DND-41 (cell line): ENCODE results near the gene RNF145.

Source experiments
- ATAC-seq: fragments of 200-7000 bp; cut with Tn5 transposase; 3 replicates; pipeline ENCODE4 v1.9.1; 2021; ENCODE audit warnings: low read depth; ENCODE audit not compliant: insufficient read depth
- DNase-seq: peaks from one replicate; pipeline ENCODE4 v3.0.0-alpha.2; 2020
- H2AFZ ChIP-seq: 2 replicates; pipeline ENCODE4 v1.6.0; 2012; ENCODE audit warnings: low read depth, low read length
- H3K27ac ChIP-seq: 2 replicates; pipeline ENCODE4 v1.5.1; 2012; ENCODE audit warnings: low read length, inconsistent platforms
- H3K27me3 ChIP-seq: fragments of 200-600 bp; sonication (generic); 2 replicates; pipeline ENCODE4 v1.6.0; 2012; ENCODE audit warnings: low read length, mild to moderate bottlenecking, inconsistent platforms; ENCODE audit not compliant: insufficient read depth, poor library complexity
- H3K36me3 ChIP-seq: 2 replicates; pipeline ENCODE4 v1.5.1; 2012; ENCODE audit warnings: low read length, inconsistent platforms; ENCODE audit not compliant: insufficient read depth
- H3K4me1 ChIP-seq: 2 replicates; pipeline ENCODE4 v1.5.1; 2012; ENCODE audit warnings: mild to moderate bottlenecking, low read length; ENCODE audit not compliant: insufficient read depth
- H3K4me2 ChIP-seq: 2 replicates; pipeline ENCODE4 v1.6.0; 2012; ENCODE audit warnings: mild to moderate bottlenecking, moderate library complexity, low read length, inconsistent platforms; ENCODE audit not compliant: insufficient read depth
- H3K4me3 ChIP-seq, 2 experiments: fragments of 200-600 bp in 1 of 2; shearing (Covaris generic) in 1 of 2; 2 replicates each; pipeline ENCODE4 v1.5.1; 2012 to 2016; ENCODE audit warnings: inconsistent platforms in 2 of 2, low read length in 2 of 2, mild to moderate bottlenecking in 2 of 2, low read depth in 1 of 2, moderate library complexity in 1 of 2
- H3K79me2 ChIP-seq: 2 replicates; pipeline ENCODE4 v1.6.0; 2012; ENCODE audit warnings: low read length, inconsistent platforms; ENCODE audit not compliant: insufficient read depth
- H3K9ac ChIP-seq: 2 replicates; pipeline ENCODE4 v1.6.0; 2012; ENCODE audit warnings: low read depth, mild to moderate bottlenecking, inconsistent platforms, low read length, moderate library complexity
- H3K9me3 ChIP-seq: 2 replicates; pipeline ENCODE4 v1.5.1; 2012; ENCODE audit warnings: low read length, moderate library complexity, mild to moderate bottlenecking, inconsistent platforms; ENCODE audit not compliant: insufficient read depth, severe bottlenecking
- H4K20me1 ChIP-seq: 2 replicates; pipeline ENCODE4 v1.6.0; 2012; ENCODE audit warnings: low read length; ENCODE audit not compliant: insufficient read depth
- EZH2 ChIP-seq: IDR thresholded peaks from 3 replicates; pipeline ENCODE4 v1.6.1; 2012; ENCODE audit warnings: borderline replicate concordance, low read depth, mild to moderate bottlenecking, moderate library complexity, low read length, inconsistent platforms; ENCODE audit not compliant: severe bottlenecking
- TF ChIP-seq, protein P1 (sequence below): IDR thresholded peaks from 2 replicates; pipeline ENCODE4 v1.5.1; 2012; ENCODE audit warnings: borderline replicate concordance, low read length, moderate library complexity, mild to moderate bottlenecking; ENCODE audit not compliant: poor library complexity, severe bottlenecking; ENCODE audit errors: extremely low read depth

Gene RNF145

DNA sequence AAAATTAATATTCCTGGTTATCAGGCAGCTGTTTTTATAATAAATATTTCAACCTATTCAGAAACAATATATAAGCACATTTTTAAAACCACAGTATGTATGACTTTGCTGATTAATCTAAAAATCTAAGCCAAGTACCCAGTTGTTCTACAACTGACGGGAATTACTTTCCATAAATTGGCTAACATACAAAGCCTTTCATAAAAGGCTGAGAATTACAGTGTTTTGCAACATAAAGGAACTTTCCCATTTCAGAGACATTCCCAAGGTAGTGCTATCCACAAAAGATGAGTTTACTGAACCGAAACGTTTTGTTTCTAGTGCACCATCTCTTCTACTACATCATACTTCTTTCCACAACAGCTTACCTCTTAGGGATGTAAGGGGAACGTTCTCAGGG, 7.2 kb downstream of the RNF145 start:
- ATAC-seq (no peak), DNase-seq (no peak)
- Histone ChIP-seq H4K20me1 (peaks cover 74% of the 10 kb centered on the region; the same call in 1 of the 2 replicates), H2AFZ (no peak overlapping the region), H3K4me2 (no peak overlapping the region), H3K4me1 (peaks cover 36% of the 10 kb centered on the region), H3K27me3 (no peaks in the 10 kb centered on the region), H3K9ac (no peak overlapping the region), H3K4me3 (no peak overlapping the region), H3K79me2 (peaks cover 100% of the 10 kb centered on the region), H3K36me3 (peaks cover 53% of the 10 kb centered on the region), H3K9me3 (no peaks in the 10 kb centered on the region), H3K27ac (no peak overlapping the region)
- TF ChIP-seq, protein P1, sequence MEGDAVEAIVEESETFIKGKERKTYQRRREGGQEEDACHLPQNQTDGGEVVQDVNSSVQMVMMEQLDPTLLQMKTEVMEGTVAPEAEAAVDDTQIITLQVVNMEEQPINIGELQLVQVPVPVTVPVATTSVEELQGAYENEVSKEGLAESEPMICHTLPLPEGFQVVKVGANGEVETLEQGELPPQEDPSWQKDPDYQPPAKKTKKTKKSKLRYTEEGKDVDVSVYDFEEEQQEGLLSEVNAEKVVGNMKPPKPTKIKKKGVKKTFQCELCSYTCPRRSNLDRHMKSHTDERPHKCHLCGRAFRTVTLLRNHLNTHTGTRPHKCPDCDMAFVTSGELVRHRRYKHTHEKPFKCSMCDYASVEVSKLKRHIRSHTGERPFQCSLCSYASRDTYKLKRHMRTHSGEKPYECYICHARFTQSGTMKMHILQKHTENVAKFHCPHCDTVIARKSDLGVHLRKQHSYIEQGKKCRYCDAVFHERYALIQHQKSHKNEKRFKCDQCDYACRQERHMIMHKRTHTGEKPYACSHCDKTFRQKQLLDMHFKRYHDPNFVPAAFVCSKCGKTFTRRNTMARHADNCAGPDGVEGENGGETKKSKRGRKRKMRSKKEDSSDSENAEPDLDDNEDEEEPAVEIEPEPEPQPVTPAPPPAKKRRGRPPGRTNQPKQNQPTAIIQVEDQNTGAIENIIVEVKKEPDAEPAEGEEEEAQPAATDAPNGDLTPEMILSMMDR, result no peak
- no peak for TF ChIP-seq EZH2

DNA sequence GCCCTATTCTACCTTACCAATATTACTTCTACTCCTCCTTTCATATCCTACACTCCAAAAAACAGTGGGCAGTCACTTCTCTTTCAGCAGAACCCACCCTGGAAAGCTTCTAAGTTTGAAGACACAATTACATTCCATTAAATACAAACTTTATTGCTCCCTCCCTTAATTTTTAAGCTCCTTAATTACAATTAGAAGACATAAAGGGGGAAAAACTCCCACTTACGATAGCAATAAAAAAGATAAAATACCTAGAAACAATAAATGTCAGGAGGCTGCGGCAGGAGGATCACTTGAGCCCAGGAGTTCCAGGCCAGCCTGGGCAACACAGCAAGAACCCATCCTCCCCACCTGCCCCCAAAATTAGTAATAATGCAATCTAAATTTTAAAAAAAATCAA, 9.6 kb downstream of the RNF145 start:
- Histone ChIP-seq H3K4me3 (no peak overlapping the region), H3K36me3 (peaks cover 75% of the 10 kb centered on the region), H3K9ac (no peak overlapping the region), H3K4me2 (no peak overlapping the region), H3K27ac (no peak overlapping the region), H4K20me1 (peaks cover 68% of the 10 kb centered on the region; the same call in 1 of the 2 replicates), H3K27me3 (no peaks in the 10 kb centered on the region), H3K4me1 (peaks cover 14% of the 10 kb centered on the region; the same call in 1 of the 2 replicates), H3K9me3 (no peaks in the 10 kb centered on the region), H3K79me2 (peaks cover 99% of the 10 kb centered on the region), H2AFZ (no peak overlapping the region)
- TF ChIP-seq, protein P1, result no peak
- TF ChIP-seq EZH2, result no peak
- no peak for DNase-seq
- ATAC-seq, result no peak

DNA sequence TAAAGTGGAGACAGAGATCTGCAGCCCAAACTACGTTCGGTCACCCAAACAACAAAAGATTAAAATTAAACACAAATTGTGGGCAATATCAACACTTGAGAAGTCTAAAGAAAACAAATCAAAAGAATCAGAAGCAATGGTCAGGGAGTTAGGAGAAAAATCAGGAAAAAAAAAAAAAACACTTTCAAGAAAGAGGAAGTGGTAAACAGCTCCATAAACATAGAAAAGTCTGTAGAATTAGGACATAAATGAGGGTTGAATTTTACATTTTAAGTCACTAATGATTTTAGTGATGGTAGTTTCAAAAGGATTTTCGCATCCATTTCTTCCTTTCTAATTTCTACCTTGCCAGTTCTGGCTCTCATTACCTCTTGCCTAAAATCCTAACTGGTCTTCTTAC, 10.1 kb downstream of the RNF145 start:
- TF ChIP-seq, protein P1, result no peak
- TF ChIP-seq EZH2, result no peak

More for the DNA sequence above, 10.1 kb downstream of the RNF145 start:
- H3K9me3 ChIP-seq, result no peaks in the 10 kb centered on the region
- H3K79me2 ChIP-seq, result peaks cover 96% of the 10 kb centered on the region
- ATAC-seq (no peak), DNase-seq (no peak)
- H2AFZ ChIP-seq, result no peak overlapping the region
- H4K20me1 ChIP-seq, result peaks cover 63% of the 10 kb centered on the region; the same call in 1 of the 2 replicates
- no peaks in the 10 kb centered on the region for H3K27me3 ChIP-seq
- peaks cover 81% of the 10 kb centered on the region for H3K36me3 ChIP-seq
- peaks cover 9% of the 10 kb centered on the region; the same call in 1 of the 2 replicates for H3K4me1 ChIP-seq
- no peak overlapping the region for H3K27ac ChIP-seq
- no peak overlapping the region for H3K9ac ChIP-seq
- H3K4me2 ChIP-seq, result no peak overlapping the region
- H3K4me3 ChIP-seq, result no peak overlapping the region
